Measurements from ENCODE around the gene TBX3.

Gene TBX3

GRCh38 chr12:114684870-114685273, 897 bp upstream of the TBX3 start:
- ChIA-PET CTCF (interaction anchor here (0.6 to 1.6 kb wide), 6 partner anchors 10 to 1010 kb away, joined by 3 to 6 read pairs (median 4); no protein-coding TSS in a partner anchor), POLR2A (ENCODE audit: low non-redundant PET) (interaction anchor here (0.7 kb wide), 2 partner anchors 433 to 542 kb away, joined by 3 to 4 read pairs; no protein-coding TSS in a partner anchor)
- DNase-seq (ENCODE audit: low spot score), result no peak
- no peak for TF ChIP-seq CTCF (conservative IDR thresholded peaks at IDR 0.05; ENCODE audit: low read depth)
- peak overlapping the region; percentile 98 for H3K27ac ChIP-seq

- ChIA-PET POLR2A (ENCODE audit: low non-redundant PET) (interaction anchor here (0.6 to 0.8 kb wide), 9 partner anchors 11 to 940 kb away, joined by 3 to 4 read pairs (median 3); no protein-coding TSS in a partner anchor), CTCF (interaction anchor here (0.5 to 1.6 kb wide), 14 partner anchors 14 to 1203 kb away, joined by 3 to 6 read pairs (median 3); no protein-coding TSS in a partner anchor)
- no peak for DNase-seq (ENCODE audit: low spot score)
- peak overlapping the region; percentile 98 for H3K27ac ChIP-seq
- no peak for TF ChIP-seq CTCF (conservative IDR thresholded peaks at IDR 0.05; ENCODE audit: low read depth)
These were observed 272 bp downstream of the TBX3 start for GRCh38 chr12:114683709-114684097.

- peak overlapping the region; percentile 98 for H3K27ac ChIP-seq
- peak; percentile 38 for DNase-seq (ENCODE audit: low spot score)
- ChIA-PET POLR2A (ENCODE audit: low non-redundant PET) (interaction anchor here (0.6 kb wide), 1 partner anchor 31 kb away, joined by 3 read pairs; no protein-coding TSS in a partner anchor), CTCF (interaction anchor here (0.6 to 1.2 kb wide), 7 partner anchors 612 to 1683 kb away, joined by 3 to 9 read pairs (median 3); no protein-coding TSS in a partner anchor)
- no peak for TF ChIP-seq CTCF (conservative IDR thresholded peaks at IDR 0.05; ENCODE audit: low read depth)
These were observed 928 bp downstream of the TBX3 start for GRCh38 chr12:114682785-114683708.

GRCh38 chr12:114682106-114682784, 1.7 kb downstream of the TBX3 start:
- TF ChIP-seq CTCF (conservative IDR thresholded peaks at IDR 0.05; ENCODE audit: low read depth), result no peak
- CTCF ChIA-PET, result interaction anchor here (0.6 to 0.7 kb wide), 4 partner anchors 63 to 1682 kb away, joined by 3 to 9 read pairs (median 4); no protein-coding TSS in a partner anchor
- no peak for DNase-seq (ENCODE audit: low spot score)
- POLR2A ChIA-PET (ENCODE audit: low non-redundant PET), result no interaction called here
- H3K27ac ChIP-seq, result peak overlapping the region; percentile 98

- no peak for TF ChIP-seq CTCF (conservative IDR thresholded peaks at IDR 0.05; ENCODE audit: low read depth)
- DNase-seq (ENCODE audit: low spot score), result no peak
- POLR2A ChIA-PET (ENCODE audit: low non-redundant PET), result no interaction called here
- peak overlapping the region; percentile 98 for H3K27ac ChIP-seq
- CTCF ChIA-PET, result interaction anchor here (0.6 to 0.7 kb wide), 3 partner anchors 64 to 1184 kb away, joined by 3 to 7 read pairs (median 4); no protein-coding TSS in a partner anchor
These were observed 2.7 kb downstream of the TBX3 start for GRCh38 chr12:114681116-114681871.
